HCT116 (cell line): ENCODE data around the gene MYH3. TPM values are rescaled to one million over a fixed set of nuclear protein-coding genes. Genes with fewer than 3 reads are reported as not detected.

Experiments
- ATAC-seq: fragments of 200-7000 bp; cut with Tn5 transposase; 2 replicates; pipeline ENCODE4 v1.9.1; 2020; ENCODE audit warnings: mild to moderate bottlenecking, moderate library complexity
- BruUV-seq: library from RNA; stranded (reverse); fragments of 400-500 nt; replicated peaks from 2 replicates; lab custom pipeline; 2021; lab: Mats Ljungman, UMichigan
- CTCF ChIA-PET: fragments of 300-600 bp; sonication (Branson Sonifier 250); formaldehyde crosslinking; loops from one replicate; lab custom pipeline; 2021; ENCODE audit warnings: antibody characterized with exemption; lab: Charles Lee
- POLR2A ChIA-PET: fragments of 300-600, 350-600 bp; sonication (Branson Sonifier 250); formaldehyde crosslinking; loops from one replicate; lab custom pipeline; 2021; ENCODE audit warnings: antibody characterized with exemption; lab: Charles Lee
- RAD21 ChIA-PET, 2 experiments: fragments of 300-600 bp; sonication (Branson Sonifier 250); formaldehyde crosslinking; loops; one replicate each; lab custom pipeline; 2023; ENCODE audit warnings: low total read pairs in 2 of 2; ENCODE audit not compliant: uncharacterized antibody in 2 of 2, unreplicated experiment in 2 of 2, low non-redundant PET in 1 of 2; lab: Charles Lee
- DNase-seq: peaks from one replicate; pipeline ENCODE4 v3.0.0-alpha.2; 2010; ENCODE audit warnings: low read depth, low spot score
- H2AFZ ChIP-seq: fragments of 200-600 bp; shearing (Covaris generic), sonication (generic); 2 replicates; pipeline ENCODE4 v1.6.1; 2017; ENCODE audit warnings: low read depth, mixed run types, mixed read lengths, antibody characterized with exemption, low read length; ENCODE audit not compliant: poor library complexity, severe bottlenecking
- H3K27ac ChIP-seq: 2 replicates; pipeline ENCODE4 v1.5.1; 2012; ENCODE audit warnings: low read depth, low read length
- H3K27me3 ChIP-seq: fragments of 200-600 bp; sonication (generic); 2 replicates; pipeline ENCODE4 v1.6.1; 2016; ENCODE audit warnings: mixed run types, low read length, mixed read lengths; ENCODE audit not compliant: insufficient read depth
- H3K36me3 ChIP-seq, 2 experiments: fragments of 200-500 bp in 1 of 2; fragments of 200-600 bp in 1 of 2; sonication (Bioruptor generic) in 1 of 2; sonication (generic) in 1 of 2; 2 replicates each; pipeline versions ENCODE4 v1.5.1 to v1.6.1; 2014 to 2016; ENCODE audit warnings: low read length in 2 of 2, inconsistent platforms in 1 of 2, mixed read lengths in 1 of 2, mixed run types in 1 of 2; ENCODE audit not compliant: insufficient read depth in 2 of 2, control insufficient read depth in 1 of 2
- H3K4me1 ChIP-seq, 2 experiments: fragments of 200-600 bp in 1 of 2; sonication (generic) in 1 of 2; 2 replicates each; pipeline versions ENCODE4 v1.5.1 to v1.6.1; 2012 to 2017; ENCODE audit warnings: low read length in 2 of 2, inconsistent platforms in 1 of 2, mild to moderate bottlenecking in 1 of 2, mixed read lengths in 1 of 2, mixed run types in 1 of 2, moderate library complexity in 1 of 2; ENCODE audit not compliant: insufficient read depth in 2 of 2, control insufficient read depth in 1 of 2
- H3K4me2 ChIP-seq: fragments of 200-600 bp; sonication (generic); 2 replicates; pipeline ENCODE4 v1.6.1; 2017; ENCODE audit warnings: mixed run types, low read length, mixed read lengths
- H3K4me3 ChIP-seq, 2 experiments: fragments of 200-600 bp in 1 of 2; sonication (generic) in 1 of 2; replicated peaks in 1 of 2; 2 replicates each; pipeline ENCODE4 v1.5.1; 2011 to 2016; ENCODE audit warnings: low read length in 2 of 2, control low read depth in 1 of 2, low read depth in 1 of 2, mild to moderate bottlenecking in 1 of 2, mixed read lengths in 1 of 2, mixed run types in 1 of 2
- H3K79me2 ChIP-seq: fragments of 200-600 bp; sonication (generic); 2 replicates; pipeline ENCODE4 v1.6.1; 2017; ENCODE audit warnings: mild to moderate bottlenecking, mixed run types, low read length, moderate library complexity, mixed read lengths; ENCODE audit not compliant: insufficient read depth
- H3K9ac ChIP-seq: fragments of 200-600 bp; sonication (generic); 2 replicates; pipeline ENCODE4 v1.6.1; 2016; ENCODE audit warnings: low read length, mixed read lengths
- H3K9me2 ChIP-seq: fragments of 200-600 bp; sonication (generic), shearing (Covaris generic); 2 replicates; pipeline ENCODE4 v1.6.1; 2017; ENCODE audit warnings: mixed run types, mild to moderate bottlenecking, moderate library complexity; ENCODE audit not compliant: insufficient read depth
- H3K9me3 ChIP-seq, 2 experiments: fragments of 200-500 bp in 1 of 2; fragments of 200-600 bp in 1 of 2; sonication (Bioruptor generic) in 1 of 2; sonication (generic) in 1 of 2; 2 replicates each; pipeline ENCODE4 v1.6.1; 2014 to 2017; ENCODE audit warnings: low read length in 2 of 2, mixed read lengths in 2 of 2, inconsistent platforms in 1 of 2, low read depth in 1 of 2, mild to moderate bottlenecking in 1 of 2, mixed run types in 1 of 2, moderate library complexity in 1 of 2; ENCODE audit not compliant: control insufficient read depth in 1 of 2, insufficient read depth in 1 of 2
- H4K20me1 ChIP-seq: fragments of 200-600 bp; sonication (generic), shearing (Covaris generic); 2 replicates; pipeline ENCODE4 v1.6.1; 2017; ENCODE audit warnings: mixed run types, mild to moderate bottlenecking, moderate library complexity; ENCODE audit not compliant: insufficient read depth
- EGR1 ChIP-seq: IDR thresholded peaks from 2 replicates; pipeline ENCODE4 v1.6.1; 2012; ENCODE audit warnings: low read depth
- ELF1 ChIP-seq: IDR thresholded peaks from 2 replicates; pipeline ENCODE4 v1.6.1; 2012; ENCODE audit warnings: low read depth, borderline replicate concordance
- EZH2 ChIP-seq: fragments of 200-600 bp; sonication (generic); IDR thresholded peaks from 2 replicates; pipeline ENCODE4 v1.6.1; 2017; ENCODE audit warnings: antibody characterized with exemption, mixed run types
- EZH2phosphoT487 ChIP-seq: fragments of 200-600 bp; IDR thresholded peaks from 2 replicates; pipeline ENCODE4 v1.6.1; 2018; ENCODE audit warnings: antibody characterized with exemption, borderline replicate concordance
- FOSL1 ChIP-seq: IDR thresholded peaks from 2 replicates; pipeline ENCODE4 v1.6.1; 2012; ENCODE audit warnings: low read depth
- JUND ChIP-seq: IDR thresholded peaks from 2 replicates; pipeline ENCODE4 v1.6.1; 2012
- RAD21 ChIP-seq: IDR thresholded peaks from 2 replicates; pipeline ENCODE4 v1.6.1; 2012; ENCODE audit warnings: low read depth, mild to moderate bottlenecking
- SP1 ChIP-seq: IDR thresholded peaks from 2 replicates; pipeline ENCODE4 v1.6.1; 2012; ENCODE audit warnings: low read depth
- SRF ChIP-seq: IDR thresholded peaks from 2 replicates; pipeline ENCODE4 v1.6.1; 2012; ENCODE audit warnings: low read depth
- TCF7L2 ChIP-seq: IDR thresholded peaks from 2 replicates; pipeline ENCODE4 v1.7.0; 2011; ENCODE audit warnings: borderline replicate concordance, inconsistent platforms; ENCODE audit not compliant: insufficient read depth, insufficient read length; ENCODE audit errors: extremely low read depth
- ZFX ChIP-seq: fragments of 450-650 bp; IDR thresholded peaks from 2 replicates; pipeline ENCODE4 v1.6.1; 2017
- ZNF274 ChIP-seq: fragments of 200-500 bp; sonication (Bioruptor generic); IDR thresholded peaks from 2 replicates; pipeline ENCODE4 v1.6.1; 2014; ENCODE audit warnings: mild to moderate bottlenecking, low read depth, low read length, inconsistent platforms
- intact Hi-C: fragments of 100-400 bp; cut with micrococcal nuclease; formaldehyde crosslinking; loops from 2 replicates; pipeline ENCODE4 v1.10.0; 2022
- total RNA-seq: library from RNA; stranded (reverse); gene quantifications from one replicate; pipeline ENCODE4 v1.2.1, GENCODE V29; 2021; ENCODE audit not compliant: unreplicated experiment
- TF ChIP-seq, protein P1 (sequence below), 3 experiments: fragments of 200-600 bp in 1 of 3; sonication (generic) in 1 of 3; IDR thresholded peaks in 2 of 3; conservative IDR thresholded peaks in 1 of 3; 2 replicates each; pipeline ENCODE4 v1.5.1; 2012 to 2017; ENCODE audit warnings: low read depth in 2 of 3, low read length in 2 of 3, antibody characterized with exemption in 1 of 3, borderline replicate concordance in 1 of 3, control low read depth in 1 of 3, mild to moderate bottlenecking in 1 of 3, mixed read lengths in 1 of 3, mixed run types in 1 of 3, moderate library complexity in 1 of 3; ENCODE audit not compliant: insufficient read depth in 1 of 3
- TF ChIP-seq, protein P2 (sequence below): IDR thresholded peaks from 2 replicates; pipeline ENCODE4 v1.6.1; 2011; ENCODE audit warnings: mild to moderate bottlenecking, low read length, moderate library complexity; ENCODE audit not compliant: insufficient replicate concordance; ENCODE audit errors: extremely low read depth
- TF ChIP-seq, protein P3 (sequence below): IDR thresholded peaks from 2 replicates; pipeline ENCODE4 v1.6.1; 2012

MYH3 gene
- total RNA-seq, 1 experiment from 2014 or later, result 1.6 TPM

DNA sequence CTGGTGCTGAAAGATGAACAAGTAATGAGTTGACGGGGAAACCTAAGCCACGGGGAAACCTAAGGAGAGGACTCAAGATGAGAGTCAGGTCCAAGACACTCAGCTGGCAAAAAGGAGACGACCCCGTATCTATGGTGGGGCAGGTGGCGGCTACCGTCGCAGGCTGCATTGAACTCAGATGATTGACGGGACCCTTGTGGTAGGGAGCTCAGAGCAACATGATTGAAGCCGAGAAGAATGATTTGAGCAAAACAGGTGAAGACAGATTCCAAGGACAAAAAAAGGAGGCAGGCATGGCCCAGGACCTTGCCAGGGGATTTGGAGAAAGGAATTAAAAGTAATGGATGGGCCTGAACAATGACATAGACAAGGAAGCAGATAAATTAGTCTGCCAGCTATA is 7.5 kb upstream of the MYH3 start:
- Histone ChIP-seq H3K4me1 (no peaks in the 10 kb centered on the region; a peak in 1 of 4 replicates), H2AFZ (no peak overlapping the region), H3K9ac (no peak overlapping the region), H3K4me3 (no peak overlapping the region), H3K36me3 (no peaks in the 10 kb centered on the region), H3K27ac (no peak overlapping the region), H3K9me3 (no peaks in the 10 kb centered on the region), H4K20me1 (no peaks in the 10 kb centered on the region), H3K4me2 (no peak overlapping the region), H3K9me2 (no peaks in the 10 kb centered on the region), H3K27me3 (no peaks in the 10 kb centered on the region), H3K79me2 (no peaks in the 10 kb centered on the region)
- ChIA-PET RAD21 (no interaction called here), POLR2A (no interaction called here), CTCF (interaction anchor here (1.4 kb wide), 1 partner anchor 16 kb away, joined by 3 read pairs; no protein-coding TSS in a partner anchor)
- intact Hi-C loops, result no loop called here
- no peak for DNase-seq
- no peak for ATAC-seq
- TF ChIP-seq, protein P1, sequence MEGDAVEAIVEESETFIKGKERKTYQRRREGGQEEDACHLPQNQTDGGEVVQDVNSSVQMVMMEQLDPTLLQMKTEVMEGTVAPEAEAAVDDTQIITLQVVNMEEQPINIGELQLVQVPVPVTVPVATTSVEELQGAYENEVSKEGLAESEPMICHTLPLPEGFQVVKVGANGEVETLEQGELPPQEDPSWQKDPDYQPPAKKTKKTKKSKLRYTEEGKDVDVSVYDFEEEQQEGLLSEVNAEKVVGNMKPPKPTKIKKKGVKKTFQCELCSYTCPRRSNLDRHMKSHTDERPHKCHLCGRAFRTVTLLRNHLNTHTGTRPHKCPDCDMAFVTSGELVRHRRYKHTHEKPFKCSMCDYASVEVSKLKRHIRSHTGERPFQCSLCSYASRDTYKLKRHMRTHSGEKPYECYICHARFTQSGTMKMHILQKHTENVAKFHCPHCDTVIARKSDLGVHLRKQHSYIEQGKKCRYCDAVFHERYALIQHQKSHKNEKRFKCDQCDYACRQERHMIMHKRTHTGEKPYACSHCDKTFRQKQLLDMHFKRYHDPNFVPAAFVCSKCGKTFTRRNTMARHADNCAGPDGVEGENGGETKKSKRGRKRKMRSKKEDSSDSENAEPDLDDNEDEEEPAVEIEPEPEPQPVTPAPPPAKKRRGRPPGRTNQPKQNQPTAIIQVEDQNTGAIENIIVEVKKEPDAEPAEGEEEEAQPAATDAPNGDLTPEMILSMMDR (IDR thresholded peaks at IDR 0.05 in 2 of 3, conservative IDR thresholded peaks at IDR 0.05 in 1 of 3; ENCODE audit: borderline replicate concordance in 1 of 3, insufficient read depth in 1 of 3, low read depth in 2 of 3, low read length in 2 of 3), result no peak
- TF ChIP-seq SP1, result no peak
- TF ChIP-seq EGR1, result no peak
- TF ChIP-seq, protein P2, sequence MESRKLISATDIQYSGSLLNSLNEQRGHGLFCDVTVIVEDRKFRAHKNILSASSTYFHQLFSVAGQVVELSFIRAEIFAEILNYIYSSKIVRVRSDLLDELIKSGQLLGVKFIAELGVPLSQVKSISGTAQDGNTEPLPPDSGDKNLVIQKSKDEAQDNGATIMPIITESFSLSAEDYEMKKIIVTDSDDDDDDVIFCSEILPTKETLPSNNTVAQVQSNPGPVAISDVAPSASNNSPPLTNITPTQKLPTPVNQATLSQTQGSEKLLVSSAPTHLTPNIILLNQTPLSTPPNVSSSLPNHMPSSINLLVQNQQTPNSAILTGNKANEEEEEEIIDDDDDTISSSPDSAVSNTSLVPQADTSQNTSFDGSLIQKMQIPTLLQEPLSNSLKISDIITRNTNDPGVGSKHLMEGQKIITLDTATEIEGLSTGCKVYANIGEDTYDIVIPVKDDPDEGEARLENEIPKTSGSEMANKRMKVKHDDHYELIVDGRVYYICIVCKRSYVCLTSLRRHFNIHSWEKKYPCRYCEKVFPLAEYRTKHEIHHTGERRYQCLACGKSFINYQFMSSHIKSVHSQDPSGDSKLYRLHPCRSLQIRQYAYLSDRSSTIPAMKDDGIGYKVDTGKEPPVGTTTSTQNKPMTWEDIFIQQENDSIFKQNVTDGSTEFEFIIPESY, result no peak
- BruUV-seq, result no TSS peak

DNA sequence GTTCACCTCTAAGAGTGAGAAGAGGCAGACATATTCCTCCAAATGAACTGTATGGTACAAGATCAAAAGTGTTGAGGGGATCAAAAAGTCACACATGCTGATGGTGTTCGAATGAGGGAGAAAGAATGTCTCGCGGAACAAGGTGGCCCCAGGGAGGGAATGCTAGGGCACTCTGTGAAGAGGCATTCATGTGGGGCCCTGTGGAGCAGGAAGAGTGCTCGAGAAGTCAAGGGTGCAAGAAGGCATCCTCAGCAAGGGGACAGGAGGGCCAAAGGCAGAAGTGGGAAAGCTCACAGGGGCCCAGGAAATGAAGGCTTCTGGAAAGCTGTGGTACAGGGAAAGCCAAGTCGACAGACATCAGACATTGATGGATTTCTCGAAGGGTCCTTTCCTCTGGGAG is 6.1 kb upstream of the MYH3 start:
- H3K9ac ChIP-seq, result no peak overlapping the region
- H2AFZ ChIP-seq, result no peak overlapping the region
- ChIA-PET POLR2A (no interaction called here), RAD21 (no interaction called here), CTCF (interaction anchor here (1.3 kb wide), 1 partner anchor 16 kb away, joined by 3 read pairs; no protein-coding TSS in a partner anchor)
- H3K4me3 ChIP-seq, result no peak overlapping the region
- H3K4me1 ChIP-seq, result no peaks in the 10 kb centered on the region
- DNase-seq (no peak), ATAC-seq (no peak)
- H3K27ac ChIP-seq, result no peak overlapping the region
- H3K9me2 ChIP-seq, result no peaks in the 10 kb centered on the region
- no peaks in the 10 kb centered on the region for H3K27me3 ChIP-seq
- intact Hi-C loops, result no loop called here
- no peak overlapping the region for H3K4me2 ChIP-seq
- H3K79me2 ChIP-seq, result no peaks in the 10 kb centered on the region
- H3K36me3 ChIP-seq, result no peaks in the 10 kb centered on the region
- H4K20me1 ChIP-seq, result no peaks in the 10 kb centered on the region
- no TSS peak for BruUV-seq
- no peaks in the 10 kb centered on the region for H3K9me3 ChIP-seq
- TF ChIP-seq EZH2, result no peak
- TF ChIP-seq JUND, result no peak
- TF ChIP-seq TCF7L2, result no peak
- TF ChIP-seq ELF1, result no peak
- no peak for TF ChIP-seq ZFX
- TF ChIP-seq RAD21, result no peak
- TF ChIP-seq ZNF274, result no peak
- TF ChIP-seq, protein P3, sequence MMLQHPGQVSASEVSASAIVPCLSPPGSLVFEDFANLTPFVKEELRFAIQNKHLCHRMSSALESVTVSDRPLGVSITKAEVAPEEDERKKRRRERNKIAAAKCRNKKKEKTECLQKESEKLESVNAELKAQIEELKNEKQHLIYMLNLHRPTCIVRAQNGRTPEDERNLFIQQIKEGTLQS, result no peak
- no peak for TF ChIP-seq SRF
- TF ChIP-seq, protein P2, result no peak
- TF ChIP-seq SP1, result no peak
- no peak for TF ChIP-seq FOSL1
- TF ChIP-seq EZH2phosphoT487, result no peak
